Esophagus muscularis mucosa (tissue), 4 donors: ENCODE measurements around the gene NFILZ.

Source experiments
- EP300 ChIP-seq: sonication (generic); formaldehyde crosslinking; IDR thresholded peaks from one replicate; pipeline ENCODE4 v1.6.1; 2017; ENCODE audit warnings: antibody characterized with exemption
- POLR2A ChIP-seq: fragments of 450-650 bp; IDR thresholded peaks from one replicate; pipeline ENCODE4 v1.6.1; 2017; ENCODE audit warnings: antibody characterized with exemption, moderate library complexity, mild to moderate bottlenecking, low read depth
- TF ChIP-seq, protein P1 (sequence below), 3 experiments: fragments of 200-600 bp in 2 of 3; fragments of 450-650 bp in 1 of 3; sonication (generic) in 2 of 3; IDR thresholded peaks; one replicate each; pipeline ENCODE4 v1.5.1; 2017 to 2019; ENCODE audit warnings: antibody characterized with exemption in 3 of 3, mild to moderate bottlenecking in 2 of 3, moderate library complexity in 1 of 3

DNA sequence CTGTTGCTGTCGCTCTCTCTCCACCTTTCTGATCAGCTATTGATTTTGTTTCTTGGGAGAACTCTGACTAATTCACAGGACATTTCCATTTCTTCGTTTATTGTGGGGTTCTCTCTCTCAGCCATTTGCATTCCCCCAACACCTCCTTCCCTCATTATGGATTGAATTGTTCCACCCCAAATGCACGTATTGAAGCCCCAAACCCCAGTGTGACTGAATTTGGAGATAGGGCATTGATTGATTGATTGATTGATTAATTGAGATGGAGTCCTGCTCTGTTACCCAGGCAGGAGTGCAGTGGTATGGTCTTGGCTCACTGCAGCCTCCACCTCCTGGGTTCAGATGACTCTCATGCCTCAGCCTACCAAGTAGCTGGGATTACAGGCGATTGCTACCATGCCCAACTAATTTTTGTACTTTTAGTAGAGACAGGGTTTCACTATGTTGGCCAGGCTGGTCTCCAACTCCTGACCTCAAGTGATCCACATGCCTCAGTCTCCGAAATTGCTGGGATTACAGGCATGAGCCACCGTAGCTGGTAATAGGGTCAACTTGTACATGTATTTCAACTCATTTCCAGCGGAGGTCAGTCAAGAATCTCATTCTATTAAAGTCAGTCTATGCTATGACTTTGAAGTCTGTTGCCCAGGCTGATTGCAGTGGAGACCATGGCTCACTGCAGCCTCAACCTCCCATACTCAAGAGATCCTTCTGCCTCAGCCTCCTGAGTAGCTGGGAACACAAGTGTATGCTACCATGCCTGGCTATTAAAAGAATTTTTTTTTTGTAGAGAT, 13.6 kb downstream of the NFILZ start:
- TF ChIP-seq POLR2A: no peak
- no peak for TF ChIP-seq EP300
- TF ChIP-seq, protein P1, sequence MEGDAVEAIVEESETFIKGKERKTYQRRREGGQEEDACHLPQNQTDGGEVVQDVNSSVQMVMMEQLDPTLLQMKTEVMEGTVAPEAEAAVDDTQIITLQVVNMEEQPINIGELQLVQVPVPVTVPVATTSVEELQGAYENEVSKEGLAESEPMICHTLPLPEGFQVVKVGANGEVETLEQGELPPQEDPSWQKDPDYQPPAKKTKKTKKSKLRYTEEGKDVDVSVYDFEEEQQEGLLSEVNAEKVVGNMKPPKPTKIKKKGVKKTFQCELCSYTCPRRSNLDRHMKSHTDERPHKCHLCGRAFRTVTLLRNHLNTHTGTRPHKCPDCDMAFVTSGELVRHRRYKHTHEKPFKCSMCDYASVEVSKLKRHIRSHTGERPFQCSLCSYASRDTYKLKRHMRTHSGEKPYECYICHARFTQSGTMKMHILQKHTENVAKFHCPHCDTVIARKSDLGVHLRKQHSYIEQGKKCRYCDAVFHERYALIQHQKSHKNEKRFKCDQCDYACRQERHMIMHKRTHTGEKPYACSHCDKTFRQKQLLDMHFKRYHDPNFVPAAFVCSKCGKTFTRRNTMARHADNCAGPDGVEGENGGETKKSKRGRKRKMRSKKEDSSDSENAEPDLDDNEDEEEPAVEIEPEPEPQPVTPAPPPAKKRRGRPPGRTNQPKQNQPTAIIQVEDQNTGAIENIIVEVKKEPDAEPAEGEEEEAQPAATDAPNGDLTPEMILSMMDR (IDR thresholded peaks at IDR 0.05): no peak
